MCF 10A (cell line): Measurements from ENCODE around the gene KLF13. TPM values are rescaled to one million over a fixed set of nuclear protein-coding genes. Genes with fewer than 3 reads are reported as not detected.

Experiments used
- BruUV-seq: library from RNA; stranded (reverse); fragments of 400-500 nt; replicated peaks from 2 replicates; lab custom pipeline; 2021; lab: Mats Ljungman, UMichigan
- CTCF ChIA-PET: fragments of 300-600 bp; sonication (Branson Sonifier 250); formaldehyde crosslinking; extraction: SDS; loops from one replicate; lab custom pipeline; 2021; ENCODE audit warnings: antibody characterized with exemption, inconsistent platforms; lab: Yijun Ruan, JAX
- POLR2A ChIA-PET: fragments of 300-600, 350-650 bp; sonication (Branson Sonifier 250); formaldehyde crosslinking; extraction: SDS; loops from one replicate; lab custom pipeline; 2020; ENCODE audit warnings: antibody characterized with exemption, inconsistent platforms; lab: Yijun Ruan, JAX
- DNase-seq: peaks from one replicate; pipeline ENCODE4 v3.0.0-alpha.2; 2018; ENCODE audit not compliant: unreplicated experiment
- H3K27ac Mint-ChIP-seq: one replicate; pipeline ENCODE4 v1.8.0; 2022; ENCODE audit warnings: mild to moderate bottlenecking, low read depth, mixed read lengths; ENCODE audit not compliant: unreplicated experiment
- H3K27me3 Mint-ChIP-seq: one replicate; pipeline ENCODE4 v1.8.0; 2022; ENCODE audit warnings: mixed read lengths; ENCODE audit not compliant: insufficient read depth, unreplicated experiment
- H3K36me3 Mint-ChIP-seq: one replicate; pipeline ENCODE4 v1.8.0; 2022; ENCODE audit warnings: mild to moderate bottlenecking, moderate library complexity, mixed read lengths; ENCODE audit not compliant: insufficient read depth, unreplicated experiment
- H3K4me1 Mint-ChIP-seq: one replicate; pipeline ENCODE4 v1.8.0; 2022; ENCODE audit warnings: mixed read lengths; ENCODE audit not compliant: insufficient read depth, unreplicated experiment
- H3K4me3 Mint-ChIP-seq: one replicate; pipeline ENCODE4 v1.8.0; 2022; ENCODE audit warnings: mild to moderate bottlenecking, moderate library complexity, mixed read lengths; ENCODE audit not compliant: unreplicated experiment
- H3K9me3 Mint-ChIP-seq: one replicate; pipeline ENCODE4 v1.8.0; 2022; ENCODE audit warnings: mixed read lengths; ENCODE audit not compliant: unreplicated experiment
- CTCF ChIP-seq: fragments of 200-600 bp; IDR thresholded peaks from one replicate; pipeline ENCODE4 v1.8.0; 2022; ENCODE audit warnings: antibody characterized with exemption, mild to moderate bottlenecking; ENCODE audit not compliant: unreplicated experiment
- intact Hi-C: fragments of 100-400 bp; cut with micrococcal nuclease; formaldehyde crosslinking; loops from 2 replicates; pipeline ENCODE4 v1.14.1; 2022
- total RNA-seq: library from RNA; stranded (reverse); gene quantifications from 2 replicates; pipeline ENCODE4 v1.2.3, GENCODE V29; 2022

The KLF13 gene
- total RNA-seq, 1 experiment from 2014 or later: 83.1 TPM

- no peak overlapping the region for H3K27ac Mint-ChIP-seq
- H3K27me3 Mint-ChIP-seq: no peaks in the 10 kb centered on the region
- H3K4me3 Mint-ChIP-seq: no peak overlapping the region
- peaks cover 21% of the 10 kb centered on the region for H3K4me1 Mint-ChIP-seq
- no peak for TF ChIP-seq CTCF
- peaks cover 16% of the 10 kb centered on the region for H3K9me3 Mint-ChIP-seq
- DNase-seq: no peak
- ChIA-PET CTCF (interaction anchor here (0.6 to 1.2 kb wide), 2 partner anchors 29 to 51 kb away, joined by 3 read pairs; no protein-coding TSS in a partner anchor), POLR2A (no interaction called here)
- intact Hi-C loops: no loop called here
- no TSS peak for BruUV-seq
- H3K36me3 Mint-ChIP-seq: no peaks in the 10 kb centered on the region
Measured at GRCh38 chr15:31404345-31404744, 77.7 kb downstream of the KLF13 start.

- TF ChIP-seq CTCF: no peak
- Mint-ChIP-seq H3K4me1 (peaks cover 18% of the 10 kb centered on the region), H3K27ac (peak overlapping the region; percentile 17), H3K4me3 (no peak overlapping the region), H3K36me3 (no peaks in the 10 kb centered on the region), H3K9me3 (peaks cover 19% of the 10 kb centered on the region), H3K27me3 (no peaks in the 10 kb centered on the region)
- no TSS peak for BruUV-seq
- intact Hi-C loops: no loop called here
- DNase-seq: peak; percentile 30
- ChIA-PET POLR2A (interaction anchor here (0.6 to 1.8 kb wide), 4 partner anchors 8 to 109 kb away, joined by 3 to 6 read pairs (median 4); no protein-coding TSS in a partner anchor), CTCF (interaction anchor here (1.3 to 1.8 kb wide), 2 partner anchors 8 to 39 kb away, joined by 3 read pairs; no protein-coding TSS in a partner anchor)
Measured at GRCh38 chr15:31405200-31405920, 78.7 kb downstream of the KLF13 start.

- H3K36me3 Mint-ChIP-seq: no peaks in the 10 kb centered on the region
- H3K9me3 Mint-ChIP-seq: peaks cover 19% of the 10 kb centered on the region
- ChIA-PET CTCF (no interaction called here), POLR2A (interaction anchor here (0.7 to 1.3 kb wide), 2 partner anchors 29 to 35 kb away, joined by 3 read pairs; no protein-coding TSS in a partner anchor)
- intact Hi-C loops: no loop called here
- peaks cover 22% of the 10 kb centered on the region for H3K4me1 Mint-ChIP-seq
- no TSS peak for BruUV-seq
- no peaks in the 10 kb centered on the region for H3K27me3 Mint-ChIP-seq
- H3K27ac Mint-ChIP-seq: no peak overlapping the region
- no peak for DNase-seq
- TF ChIP-seq CTCF: no peak
- no peak overlapping the region for H3K4me3 Mint-ChIP-seq
Measured at GRCh38 chr15:31407376-31407775, 80.7 kb downstream of the KLF13 start.

- intact Hi-C loops: no loop called here
- TF ChIP-seq CTCF: no peak
- BruUV-seq: no TSS peak
- DNase-seq: no peak
- ChIA-PET CTCF (no interaction called here), POLR2A (interaction anchor here (1.3 kb wide), 1 partner anchor 35 kb away, joined by 3 read pairs; no protein-coding TSS in a partner anchor)
- H3K9me3 Mint-ChIP-seq: peaks cover 19% of the 10 kb centered on the region
- H3K4me3 Mint-ChIP-seq: no peak overlapping the region
- no peaks in the 10 kb centered on the region for H3K36me3 Mint-ChIP-seq
- no peak overlapping the region for H3K27ac Mint-ChIP-seq
- H3K27me3 Mint-ChIP-seq: no peaks in the 10 kb centered on the region
- peaks cover 26% of the 10 kb centered on the region for H3K4me1 Mint-ChIP-seq
Measured at GRCh38 chr15:31407851-31408250, 81.2 kb downstream of the KLF13 start.
